SK-N-MC (cell line): Measurements from ENCODE around the gene PITRM1.

ENCODE experiments used
- DNase-seq: peaks from one replicate; pipeline ENCODE4 v3.0.0-alpha.2; 2011; ENCODE audit warnings: low read depth, low spot score
- H3K27ac ChIP-seq: fragments of 200-600 bp; sonication (generic); 2 replicates; pipeline ENCODE4 v1.5.1; 2016; ENCODE audit warnings: mixed run types
- H3K36me3 ChIP-seq: fragments of 200-600 bp; sonication (generic); 2 replicates; pipeline ENCODE4 v1.6.1; 2017; ENCODE audit warnings: antibody characterized with exemption, low read length, mixed read lengths; ENCODE audit not compliant: insufficient read depth
- H3K4me3 ChIP-seq: fragments of 200-600 bp; sonication (generic); 2 replicates; pipeline ENCODE4 v1.5.1; 2016
- H3K9ac ChIP-seq: fragments of 200-600 bp; sonication (generic); 2 replicates; pipeline ENCODE4 v1.8.0; 2017; ENCODE audit warnings: mixed run types, mixed read lengths; ENCODE audit not compliant: insufficient read length
- H3K9me3 ChIP-seq: fragments of 200-600 bp; sonication (generic); 2 replicates; pipeline ENCODE4 v1.6.1; 2017; ENCODE audit warnings: low read depth, mild to moderate bottlenecking, antibody characterized with exemption, low read length, moderate library complexity, mixed read lengths
- EZH2 ChIP-seq: fragments of 200-600 bp; sonication (generic); IDR thresholded peaks from one replicate; pipeline ENCODE4 v1.6.1; 2017; ENCODE audit warnings: antibody characterized with exemption
- FOXP2 ChIP-seq: optimal IDR thresholded peaks from 2 replicates; pipeline ENCODE3; 2011; ENCODE audit warnings: mild to moderate bottlenecking, moderate library complexity; ENCODE audit not compliant: insufficient read depth; ENCODE audit errors: extremely low read length, control extremely low read depth
- POLR2AphosphoS5 ChIP-seq: IDR thresholded peaks from 2 replicates; pipeline ENCODE4 v1.6.1; 2012; ENCODE audit warnings: mild to moderate bottlenecking, low read depth, low read length, borderline replicate concordance

The PITRM1 gene

GRCh38 chr10:3143791-3144434 lies 28.7 kb downstream of the PITRM1 start:
- Histone ChIP-seq H3K36me3 (peaks cover 23% of the 10 kb centered on the region; the same call in 1 of the 2 replicates), H3K4me3 (no peak overlapping the region), H3K9me3 (no peaks in the 10 kb centered on the region), H3K9ac (no peak overlapping the region), H3K27ac (no peak overlapping the region)
- no peak for TF ChIP-seq EZH2
- no peak for TF ChIP-seq POLR2AphosphoS5
- no peak for TF ChIP-seq FOXP2
- DNase-seq = no peak

- Histone ChIP-seq H3K4me3 (no peak overlapping the region), H3K9ac (no peak overlapping the region), H3K27ac (no peak overlapping the region), H3K36me3 (peaks cover 29% of the 10 kb centered on the region; the same call in 1 of the 2 replicates), H3K9me3 (no peaks in the 10 kb centered on the region)
- DNase-seq = no peak
- no peak for TF ChIP-seq FOXP2
- no peak for TF ChIP-seq EZH2
- no peak for TF ChIP-seq POLR2AphosphoS5
Observed at GRCh38 chr10:3143366-3143765, 29.2 kb downstream of the PITRM1 start.

- H3K4me3 ChIP-seq = no peak overlapping the region
- DNase-seq = no peak
- H3K9ac ChIP-seq = no peak overlapping the region
- TF ChIP-seq FOXP2 (no peak), POLR2AphosphoS5 (no peak), EZH2 (no peak)
- H3K27ac ChIP-seq = no peak overlapping the region
- no peaks in the 10 kb centered on the region for H3K9me3 ChIP-seq
- peaks cover 38% of the 10 kb centered on the region; the same call in 1 of the 2 replicates for H3K36me3 ChIP-seq
Observed at GRCh38 chr10:3142146-3142875, 30.3 kb downstream of the PITRM1 start.

GRCh38 chr10:3141351-3142005 lies 31.1 kb downstream of the PITRM1 start:
- no peak overlapping the region for H3K4me3 ChIP-seq
- peaks cover 42% of the 10 kb centered on the region; the same call in 1 of the 2 replicates for H3K36me3 ChIP-seq
- no peaks in the 10 kb centered on the region for H3K9me3 ChIP-seq
- no peak for TF ChIP-seq POLR2AphosphoS5
- no peak for TF ChIP-seq EZH2
- TF ChIP-seq FOXP2 = no peak
- no peak overlapping the region for H3K9ac ChIP-seq
- no peak overlapping the region for H3K27ac ChIP-seq
- no peak for DNase-seq

- no peak for DNase-seq
- Histone ChIP-seq H3K9ac (no peak overlapping the region), H3K4me3 (no peak overlapping the region), H3K36me3 (peaks cover 48% of the 10 kb centered on the region; the same call in 1 of the 2 replicates), H3K9me3 (no peaks in the 10 kb centered on the region), H3K27ac (no peak overlapping the region)
- TF ChIP-seq POLR2AphosphoS5 (no peak), FOXP2 (no peak), EZH2 (no peak)
Observed at GRCh38 chr10:3140280-3140679, 32.3 kb downstream of the PITRM1 start.

GRCh38 chr10:3139216-3139910 lies 33.2 kb downstream of the PITRM1 start:
- H3K9me3 ChIP-seq = no peaks in the 10 kb centered on the region
- TF ChIP-seq FOXP2 (no peak), EZH2 (no peak), POLR2AphosphoS5 (no peak)
- no peak overlapping the region for H3K4me3 ChIP-seq
- peaks cover 54% of the 10 kb centered on the region for H3K36me3 ChIP-seq
- DNase-seq = no peak
- H3K9ac ChIP-seq = no peak overlapping the region
- H3K27ac ChIP-seq = no peak overlapping the region

- TF ChIP-seq FOXP2 (no peak), POLR2AphosphoS5 (no peak), EZH2 (no peak)
- Histone ChIP-seq H3K9me3 (no peaks in the 10 kb centered on the region), H3K9ac (no peak overlapping the region), H3K36me3 (peaks cover 64% of the 10 kb centered on the region), H3K4me3 (no peak overlapping the region), H3K27ac (no peak overlapping the region)
- no peak for DNase-seq
Observed at GRCh38 chr10:3137958-3138726, 34.4 kb downstream of the PITRM1 start.
